IgD-negative memory B cell (primary cell): ENCODE results near the gene DYNLT1. TPM values are rescaled to one million over a fixed set of nuclear protein-coding genes. Genes with fewer than 3 reads are reported as not detected.
"Not testable (repeated sequence)": the region's sequence is repeated elsewhere in the genome, so short reads cannot be mapped to it uniquely, and the experiment has no call there.

Experiments used
- H3K27ac Mint-ChIP-seq, 3 donors: one replicate each; pipeline ENCODE4 v1.8.0; 2020 to 2022; ENCODE audit warnings: mild to moderate bottlenecking in 3 of 3, mixed read lengths in 3 of 3, moderate library complexity in 1 of 3
- H3K27me3 Mint-ChIP-seq: one replicate; pipeline ENCODE4 v1.8.0; 2021; ENCODE audit warnings: mixed read lengths
- H3K36me3 Mint-ChIP-seq: one replicate; pipeline ENCODE4 v1.8.0; 2020; ENCODE audit warnings: mild to moderate bottlenecking, mixed read lengths
- H3K4me1 Mint-ChIP-seq, 3 donors: one replicate each; pipeline ENCODE4 v1.8.0; 2020 to 2022; ENCODE audit warnings: mixed read lengths in 3 of 3, mild to moderate bottlenecking in 1 of 3
- H3K4me3 Mint-ChIP-seq, 4 donors: one replicate each; pipeline ENCODE4 v1.8.0; 2020 to 2022; ENCODE audit warnings: mild to moderate bottlenecking in 4 of 4, mixed read lengths in 4 of 4, moderate library complexity in 3 of 4
- H3K9me3 Mint-ChIP-seq, 3 donors: one replicate each; pipeline ENCODE4 v1.8.0; 2020 to 2021; ENCODE audit warnings: mixed read lengths in 3 of 3, mild to moderate bottlenecking in 1 of 3
- polyA plus RNA-seq: library from polyadenylated mRNA; unstranded; fragments of 300-500 nt; fragmentation: Illumina TruSeq; gene quantifications from one replicate; pipeline ENCODE4 v1.2.3, GENCODE V29; 2021

DYNLT1 gene
- polyA plus RNA-seq, 1 donor from 2014 or later, result 48.6 TPM

- Mint-ChIP-seq H3K9me3 (no peaks in the 10 kb centered on the region), H3K4me3 (no peak overlapping the region), H3K27ac (peak overlapping the region in 2 of 3 donors; percentile 7 to 88), H3K4me1 (peaks cover 11 to 19% (median 17%) of the 10 kb centered on the region in 3 donors), H3K36me3 (peaks cover 1% of the 10 kb centered on the region), H3K27me3 (no peaks in the 10 kb centered on the region)
Observed at GRCh38 chr6:158654498-158654897, 10.0 kb upstream of the DYNLT1 start.

- Mint-ChIP-seq H3K9me3 (no peaks in the 10 kb centered on the region), H3K4me1 (peaks cover 14 to 26% (median 24%) of the 10 kb centered on the region in 3 donors), H3K36me3 (peaks cover 1% of the 10 kb centered on the region), H3K4me3 (peak overlapping the region; percentile 18 to 76 (median 55)), H3K27me3 (no peaks in the 10 kb centered on the region), H3K27ac (peak overlapping the region; percentile 70 to 91 (median 88))
Observed at GRCh38 chr6:158653577-158654354, 9.2 kb upstream of the DYNLT1 start.

- H3K36me3 Mint-ChIP-seq, H3K9me3 Mint-ChIP-seq, H3K27me3 Mint-ChIP-seq: not testable (repeated sequence)
- H3K4me3 Mint-ChIP-seq, result peak overlapping the region in 1 of 4 donors; percentile 20
- peak overlapping the region in 1 of 3 donors; percentile 27 for H3K27ac Mint-ChIP-seq
- peaks cover 14 to 30% (median 27%) of the 10 kb centered on the region in 3 donors for H3K4me1 Mint-ChIP-seq
Observed at GRCh38 chr6:158651981-158652737, 7.6 kb upstream of the DYNLT1 start.

GRCh38 chr6:158649289-158650143, 5.0 kb upstream of the DYNLT1 start, which contains the start of gene SYTL3:
SYTL3 (plus strand) TSS chr6:158650054; CDS start chr6:158663269, 13,215 bp downstream.
- no peaks in the 10 kb centered on the region for H3K27me3 Mint-ChIP-seq
- H3K36me3 Mint-ChIP-seq, result peaks cover 1% of the 10 kb centered on the region
- no peaks in the 10 kb centered on the region for H3K9me3 Mint-ChIP-seq
- peak within 1 kb of the TSS; percentile 67 to 93 (median 82) for H3K4me3 Mint-ChIP-seq
- H3K27ac Mint-ChIP-seq, result peak within 1 kb of the TSS; percentile 84 to 98 (median 92)
- H3K4me1 Mint-ChIP-seq, result peaks cover 12 to 41% (median 38%) of the 10 kb centered on the region in 3 donors

- peak overlapping the region in 2 of 3 donors; percentile 84 to 92 for H3K27ac Mint-ChIP-seq
- peak overlapping the region in 3 of 4 donors; percentile 19 to 88 (median 77) for H3K4me3 Mint-ChIP-seq
- no peaks in the 10 kb centered on the region for H3K9me3 Mint-ChIP-seq
- peaks cover 12 to 39% (median 35%) of the 10 kb centered on the region in 3 donors for H3K4me1 Mint-ChIP-seq
- no peaks in the 10 kb centered on the region for H3K27me3 Mint-ChIP-seq
- H3K36me3 Mint-ChIP-seq, result peaks cover 1% of the 10 kb centered on the region
Observed at GRCh38 chr6:158648682-158649131, 4.2 kb upstream of the DYNLT1 start.

- no peaks in the 10 kb centered on the region for H3K36me3 Mint-ChIP-seq
- no peaks in the 10 kb centered on the region for H3K9me3 Mint-ChIP-seq
- H3K27ac Mint-ChIP-seq, result peak overlapping the region in 1 of 3 donors; percentile 53
- peak overlapping the region in 1 of 4 donors; percentile 47 for H3K4me3 Mint-ChIP-seq
- peaks cover 21 to 41% (median 38%) of the 10 kb centered on the region in 3 donors for H3K4me1 Mint-ChIP-seq
- H3K27me3 Mint-ChIP-seq, result no peaks in the 10 kb centered on the region
Observed at GRCh38 chr6:158647501-158647900, 3.0 kb upstream of the DYNLT1 start.

GRCh38 chr6:158646023-158646910, 1.7 kb upstream of the DYNLT1 start:
- H3K4me3 Mint-ChIP-seq, result peak overlapping the region; percentile 94 to 96 (median 94)
- H3K9me3 Mint-ChIP-seq, result no peaks in the 10 kb centered on the region
- H3K27me3 Mint-ChIP-seq, result no peaks in the 10 kb centered on the region
- peaks cover 27 to 46% (median 45%) of the 10 kb centered on the region in 3 donors for H3K4me1 Mint-ChIP-seq
- peak overlapping the region in 2 of 3 donors; percentile 36 to 78 for H3K27ac Mint-ChIP-seq
- no peaks in the 10 kb centered on the region for H3K36me3 Mint-ChIP-seq

GRCh38 chr6:158645064-158646022, 800 bp upstream of the DYNLT1 start:
- peak overlapping the region; percentile 94 to 96 (median 94) for H3K4me3 Mint-ChIP-seq
- no peaks in the 10 kb centered on the region for H3K36me3 Mint-ChIP-seq
- H3K27me3 Mint-ChIP-seq, result no peaks in the 10 kb centered on the region
- peaks cover 36 to 53% (median 48%) of the 10 kb centered on the region in 3 donors for H3K4me1 Mint-ChIP-seq
- H3K9me3 Mint-ChIP-seq, result no peaks in the 10 kb centered on the region
- peak overlapping the region; percentile 86 to 98 (median 95) for H3K27ac Mint-ChIP-seq

GRCh38 chr6:158643836-158644230, 710 bp downstream of the DYNLT1 start:
- Mint-ChIP-seq H3K27ac (peak overlapping the region; percentile 79 to 93 (median 80)), H3K9me3 (no peaks in the 10 kb centered on the region), H3K4me1 (peaks cover 33 to 48% (median 38%) of the 10 kb centered on the region in 3 donors), H3K36me3 (no peaks in the 10 kb centered on the region), H3K4me3 (peak overlapping the region; percentile 94 to 100 (median 97)), H3K27me3 (no peaks in the 10 kb centered on the region)

- peak overlapping the region in 2 of 3 donors; percentile 79 to 81 for H3K27ac Mint-ChIP-seq
Observed at GRCh38 chr6:158642097-158642601, 2.4 kb downstream of the DYNLT1 start.

GRCh38 chr6:158640519-158640918, 4.0 kb downstream of the DYNLT1 start:
- H3K36me3 Mint-ChIP-seq, result peaks cover 2% of the 10 kb centered on the region
- H3K27me3 Mint-ChIP-seq, result no peaks in the 10 kb centered on the region
- H3K27ac Mint-ChIP-seq, result peak overlapping the region in 1 of 3 donors; percentile 93
- H3K9me3 Mint-ChIP-seq, result no peaks in the 10 kb centered on the region
- peak overlapping the region in 1 of 4 donors; percentile 5 for H3K4me3 Mint-ChIP-seq
- peaks cover 29 to 45% (median 37%) of the 10 kb centered on the region in 3 donors for H3K4me1 Mint-ChIP-seq

More at GRCh38 chr6:158642097-158642601, 2.4 kb downstream of the DYNLT1 start:
- H3K9me3 Mint-ChIP-seq, result no peaks in the 10 kb centered on the region
- H3K4me1 Mint-ChIP-seq, result peaks cover 34 to 48% (median 37%) of the 10 kb centered on the region in 3 donors
- no peaks in the 10 kb centered on the region for H3K27me3 Mint-ChIP-seq
- peak overlapping the region in 1 of 4 donors; percentile 94 for H3K4me3 Mint-ChIP-seq
- no peaks in the 10 kb centered on the region for H3K36me3 Mint-ChIP-seq

GRCh38 chr6:158639056-158639455, 5.5 kb downstream of the DYNLT1 start:
- no peaks in the 10 kb centered on the region for H3K27me3 Mint-ChIP-seq
- H3K4me1 Mint-ChIP-seq, result peaks cover 23 to 38% (median 33%) of the 10 kb centered on the region in 3 donors
- peak overlapping the region; percentile 5 to 39 (median 25) for H3K27ac Mint-ChIP-seq
- no peaks in the 10 kb centered on the region for H3K9me3 Mint-ChIP-seq
- H3K4me3 Mint-ChIP-seq, result no peak overlapping the region
- peaks cover 6% of the 10 kb centered on the region for H3K36me3 Mint-ChIP-seq
